Retina (tissue), 1 donor: Measurements from ENCODE around the gene CMSS1.

Experiments
- DNase-seq: peaks from one replicate; pipeline ENCODE4 v3.0.0-alpha.2; 2016

CMSS1 gene

GRCh38 chr3:99817437-99818240, at the start of gene CMSS1:
CMSS1 (plus strand) TSS chr3:99817862.
- peak; percentile 99 for DNase-seq

GRCh38 chr3:99768126-99768525, 49.5 kb upstream of the CMSS1 start:
- DNase-seq, result no peak

GRCh38 chr3:99768808-99769501, 48.7 kb upstream of the CMSS1 start:
- DNase-seq, result no peak

GRCh38 chr3:99772171-99772570, 45.5 kb upstream of the CMSS1 start:
- no peak for DNase-seq

GRCh38 chr3:99772671-99773070, 45.0 kb upstream of the CMSS1 start:
- peak; percentile 72 for DNase-seq

GRCh38 chr3:99774467-99774866, 43.2 kb upstream of the CMSS1 start:
- DNase-seq, result no peak

- DNase-seq, result no peak
Observed at GRCh38 chr3:99776516-99777209, 41.0 kb upstream of the CMSS1 start.

GRCh38 chr3:99777210-99777549, 40.5 kb upstream of the CMSS1 start:
- no peak for DNase-seq

GRCh38 chr3:99777708-99778107, 40.0 kb upstream of the CMSS1 start:
- DNase-seq, result no peak

- no peak for DNase-seq
Observed at GRCh38 chr3:99780749-99781148, 36.9 kb upstream of the CMSS1 start.

- no peak for DNase-seq
Observed at GRCh38 chr3:99781761-99782160, 35.9 kb upstream of the CMSS1 start.

- no peak for DNase-seq
Observed at GRCh38 chr3:99783011-99783573, 34.6 kb upstream of the CMSS1 start.

- DNase-seq, result peak; percentile 48
Observed at GRCh38 chr3:99789011-99789721, 28.5 kb upstream of the CMSS1 start.

- DNase-seq, result no peak
Observed at GRCh38 chr3:99794485-99794884, 23.2 kb upstream of the CMSS1 start.

- DNase-seq, result no peak
Observed at GRCh38 chr3:99795573-99795972, 22.1 kb upstream of the CMSS1 start.

- no peak for DNase-seq
Observed at GRCh38 chr3:99799422-99799821, 18.2 kb upstream of the CMSS1 start.

GRCh38 chr3:99803297-99803696, 14.4 kb upstream of the CMSS1 start:
- DNase-seq, result no peak

- DNase-seq, result no peak
Observed at GRCh38 chr3:99805160-99805559, 12.5 kb upstream of the CMSS1 start.

- peak; percentile 57 for DNase-seq
Observed at GRCh38 chr3:99808163-99808794, 9.4 kb upstream of the CMSS1 start.

GRCh38 chr3:99809565-99809964, 8.1 kb upstream of the CMSS1 start:
- DNase-seq, result no peak

- DNase-seq, result no peak
Observed at GRCh38 chr3:99810403-99810802, 7.3 kb upstream of the CMSS1 start.

GRCh38 chr3:99817047-99817436, 620 bp upstream of the CMSS1 start:
- no peak for DNase-seq
